ENCODE measurements around the gene PGPEP1.

- TF ChIP-seq POLR2AphosphoS5 (IDR thresholded peaks at IDR 0.05; ENCODE audit: low read depth, low read length): no peak
- TF ChIP-seq POLR2A (IDR thresholded peaks at IDR 0.05; ENCODE audit: low read depth, low read length): no peak
Measured at GRCh38 chr19:18330868-18331267, 9.5 kb upstream of the PGPEP1 start.

All from GM12892 (cell line).